MCF 10A (cell line): Measurements from ENCODE around the gene HSCB. TPM values are rescaled to one million over a fixed set of nuclear protein-coding genes. Genes with fewer than 3 reads are reported as not detected.

Experiments
- BruUV-seq: library from RNA; stranded (reverse); fragments of 400-500 nt; replicated peaks from 2 replicates; lab custom pipeline; 2021; lab: Mats Ljungman, UMichigan
- CTCF ChIA-PET: fragments of 300-600 bp; sonication (Branson Sonifier 250); formaldehyde crosslinking; extraction: SDS; loops from one replicate; lab custom pipeline; 2021; ENCODE audit warnings: antibody characterized with exemption, inconsistent platforms; lab: Yijun Ruan, JAX
- POLR2A ChIA-PET: fragments of 300-600, 350-650 bp; sonication (Branson Sonifier 250); formaldehyde crosslinking; extraction: SDS; loops from one replicate; lab custom pipeline; 2020; ENCODE audit warnings: antibody characterized with exemption, inconsistent platforms; lab: Yijun Ruan, JAX
- DNase-seq: peaks from one replicate; pipeline ENCODE4 v3.0.0-alpha.2; 2018; ENCODE audit not compliant: unreplicated experiment
- H3K27ac Mint-ChIP-seq: one replicate; pipeline ENCODE4 v1.8.0; 2022; ENCODE audit warnings: mild to moderate bottlenecking, low read depth, mixed read lengths; ENCODE audit not compliant: unreplicated experiment
- H3K27me3 Mint-ChIP-seq: one replicate; pipeline ENCODE4 v1.8.0; 2022; ENCODE audit warnings: mixed read lengths; ENCODE audit not compliant: insufficient read depth, unreplicated experiment
- H3K36me3 Mint-ChIP-seq: one replicate; pipeline ENCODE4 v1.8.0; 2022; ENCODE audit warnings: mild to moderate bottlenecking, moderate library complexity, mixed read lengths; ENCODE audit not compliant: insufficient read depth, unreplicated experiment
- H3K4me1 Mint-ChIP-seq: one replicate; pipeline ENCODE4 v1.8.0; 2022; ENCODE audit warnings: mixed read lengths; ENCODE audit not compliant: insufficient read depth, unreplicated experiment
- H3K4me3 Mint-ChIP-seq: one replicate; pipeline ENCODE4 v1.8.0; 2022; ENCODE audit warnings: mild to moderate bottlenecking, moderate library complexity, mixed read lengths; ENCODE audit not compliant: unreplicated experiment
- H3K9me3 Mint-ChIP-seq: one replicate; pipeline ENCODE4 v1.8.0; 2022; ENCODE audit warnings: mixed read lengths; ENCODE audit not compliant: unreplicated experiment
- intact Hi-C: fragments of 100-400 bp; cut with micrococcal nuclease; formaldehyde crosslinking; loops from 2 replicates; pipeline ENCODE4 v1.14.1; 2022
- total RNA-seq: library from RNA; stranded (reverse); gene quantifications from 2 replicates; pipeline ENCODE4 v1.2.3, GENCODE V29; 2022
- TF ChIP-seq, protein P1 (sequence below): fragments of 200-600 bp; IDR thresholded peaks from one replicate; pipeline ENCODE4 v1.8.0; 2022; ENCODE audit warnings: antibody characterized with exemption, mild to moderate bottlenecking; ENCODE audit not compliant: unreplicated experiment

The HSCB gene
- total RNA-seq, 1 experiment from 2014 or later = 19.3 TPM

DNA sequence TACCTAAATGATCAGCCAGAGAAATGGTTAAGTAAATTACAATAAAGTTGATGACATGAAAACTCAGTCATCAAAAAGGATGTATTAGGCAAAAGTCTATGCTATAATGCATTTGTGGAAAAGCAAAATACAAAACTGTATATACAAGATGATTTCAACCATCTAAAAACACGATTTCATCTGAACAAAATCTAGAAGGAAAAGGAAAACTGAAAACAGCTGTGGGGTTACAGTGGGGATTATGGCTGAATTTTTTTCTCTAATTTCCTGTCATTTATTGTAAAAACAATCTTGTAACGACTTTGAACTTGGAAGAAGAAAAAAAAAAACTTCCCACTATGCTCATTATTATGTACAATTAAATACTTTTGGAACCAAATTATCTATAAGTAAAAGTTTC lies 30.5 kb upstream of the HSCB start:
- CTCF ChIA-PET = no interaction called here
- Mint-ChIP-seq H3K4me1 (peaks cover 29% of the 10 kb centered on the region), H3K4me3 (no peak overlapping the region), H3K36me3 (peaks cover 20% of the 10 kb centered on the region), H3K27ac (peak overlapping the region; percentile 91), H3K9me3 (no peaks in the 10 kb centered on the region), H3K27me3 (no peaks in the 10 kb centered on the region)
- BruUV-seq = no TSS peak
- DNase-seq = no peak
- POLR2A ChIA-PET = interaction anchor here (0.6 to 4.6 kb wide), 6 partner anchors 18 to 111 kb away, joined by 3 to 24 read pairs (median 4); partner anchors contain the start of genes CCDC117, CHEK2, HSCB and XBP1
- intact Hi-C loops = no loop called here
- TF ChIP-seq, protein P1, sequence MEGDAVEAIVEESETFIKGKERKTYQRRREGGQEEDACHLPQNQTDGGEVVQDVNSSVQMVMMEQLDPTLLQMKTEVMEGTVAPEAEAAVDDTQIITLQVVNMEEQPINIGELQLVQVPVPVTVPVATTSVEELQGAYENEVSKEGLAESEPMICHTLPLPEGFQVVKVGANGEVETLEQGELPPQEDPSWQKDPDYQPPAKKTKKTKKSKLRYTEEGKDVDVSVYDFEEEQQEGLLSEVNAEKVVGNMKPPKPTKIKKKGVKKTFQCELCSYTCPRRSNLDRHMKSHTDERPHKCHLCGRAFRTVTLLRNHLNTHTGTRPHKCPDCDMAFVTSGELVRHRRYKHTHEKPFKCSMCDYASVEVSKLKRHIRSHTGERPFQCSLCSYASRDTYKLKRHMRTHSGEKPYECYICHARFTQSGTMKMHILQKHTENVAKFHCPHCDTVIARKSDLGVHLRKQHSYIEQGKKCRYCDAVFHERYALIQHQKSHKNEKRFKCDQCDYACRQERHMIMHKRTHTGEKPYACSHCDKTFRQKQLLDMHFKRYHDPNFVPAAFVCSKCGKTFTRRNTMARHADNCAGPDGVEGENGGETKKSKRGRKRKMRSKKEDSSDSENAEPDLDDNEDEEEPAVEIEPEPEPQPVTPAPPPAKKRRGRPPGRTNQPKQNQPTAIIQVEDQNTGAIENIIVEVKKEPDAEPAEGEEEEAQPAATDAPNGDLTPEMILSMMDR = no peak

DNA sequence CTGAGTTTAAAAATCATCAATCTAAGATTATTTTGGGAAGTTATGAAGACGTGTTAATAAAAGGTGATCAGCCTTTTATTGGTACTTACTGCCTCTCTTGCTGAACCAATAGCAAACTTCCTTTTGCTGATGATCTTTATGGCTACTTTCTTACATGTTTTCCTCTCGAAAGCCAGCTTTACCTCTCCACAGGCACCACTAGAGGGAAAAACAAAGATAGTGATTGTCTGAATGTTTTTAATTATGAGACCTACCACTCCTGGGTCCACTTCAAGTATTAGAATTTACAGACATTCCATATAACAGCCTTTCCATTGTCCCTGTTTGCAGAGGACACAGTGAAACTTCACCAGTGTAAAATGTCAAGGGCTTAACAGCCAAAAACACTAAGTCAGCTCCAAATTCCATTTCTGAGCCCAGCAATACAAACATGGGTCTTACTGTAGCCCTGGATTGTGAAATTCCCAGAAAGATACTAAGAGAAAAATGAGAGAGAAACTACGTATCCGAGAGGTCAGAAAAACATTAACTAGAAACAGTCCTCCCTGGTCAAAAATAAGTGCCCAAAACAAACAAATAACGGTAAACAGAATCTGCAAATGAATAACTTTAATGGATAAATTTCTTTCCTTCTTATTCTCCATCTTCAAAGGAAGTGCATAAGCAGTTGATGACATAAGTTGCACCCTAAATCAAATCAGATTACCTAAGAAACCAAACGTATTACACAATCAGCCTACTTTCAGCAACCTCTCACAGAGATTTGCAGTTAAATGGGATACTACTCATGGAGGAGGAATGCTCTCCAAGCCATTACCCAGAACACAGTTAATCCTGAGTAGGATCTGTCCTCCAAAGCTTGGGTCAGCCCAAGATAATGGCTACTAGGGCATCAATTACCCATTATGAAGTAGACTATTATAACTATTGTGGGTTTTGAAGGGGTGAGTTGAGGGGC lies 29.7 kb upstream of the HSCB start:
- no TSS peak for BruUV-seq

DNA sequence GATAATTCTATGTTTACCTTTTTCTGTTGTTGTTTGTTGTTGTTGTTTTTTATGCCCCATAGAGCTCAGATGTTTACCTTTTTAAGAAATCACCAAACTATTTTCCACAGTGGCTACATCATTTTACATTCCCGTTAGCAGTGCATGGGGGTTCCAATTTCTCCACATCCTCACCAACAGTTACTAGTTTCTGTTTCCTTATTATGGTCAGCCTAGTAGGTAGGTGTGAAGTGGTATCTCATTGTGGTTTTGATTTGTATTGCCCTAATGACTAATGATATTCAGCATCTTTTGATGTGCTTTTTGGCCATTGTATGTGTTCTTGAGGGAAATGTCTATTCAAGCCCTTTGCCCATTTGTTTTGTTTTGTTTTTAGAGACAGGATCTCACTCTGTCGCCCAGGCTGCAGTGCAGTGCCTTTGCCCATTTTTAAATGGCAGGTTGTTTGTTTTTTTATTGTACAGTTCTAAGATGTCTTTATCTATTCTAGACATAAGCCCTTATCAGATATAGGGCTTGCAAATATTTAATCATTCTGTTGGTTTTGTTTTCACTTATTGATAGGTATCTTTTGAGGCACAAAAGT lies 27.7 kb upstream of the HSCB start:
- peak overlapping the region; percentile 23 for H3K27ac Mint-ChIP-seq
- no peak for DNase-seq
- intact Hi-C loops = no loop called here
- POLR2A ChIA-PET = interaction anchor here (0.9 to 1.2 kb wide), 2 partner anchors 9 to 87 kb away, joined by 3 to 5 read pairs; partner anchors contain the start of gene XBP1
- H3K4me1 Mint-ChIP-seq = peaks cover 29% of the 10 kb centered on the region
- no peak overlapping the region for H3K4me3 Mint-ChIP-seq
- TF ChIP-seq, protein P1 = no peak
- peaks cover 25% of the 10 kb centered on the region for H3K36me3 Mint-ChIP-seq
- no TSS peak for BruUV-seq
- CTCF ChIA-PET = interaction anchor here (0.8 to 1.1 kb wide), 2 partner anchors 16 to 19 kb away, joined by 3 read pairs; no protein-coding TSS in a partner anchor
- no peaks in the 10 kb centered on the region for H3K9me3 Mint-ChIP-seq
- H3K27me3 Mint-ChIP-seq = no peaks in the 10 kb centered on the region

More for the DNA sequence above, 29.7 kb upstream of the HSCB start:
- H3K36me3 Mint-ChIP-seq = peaks cover 20% of the 10 kb centered on the region
- TF ChIP-seq, protein P1 = no peak
- POLR2A ChIA-PET = interaction anchor here (0.6 to 4.6 kb wide), 9 partner anchors 9 to 111 kb away, joined by 3 to 24 read pairs (median 3); partner anchors contain the start of genes CCDC117, CHEK2, HSCB and XBP1
- peak overlapping the region; percentile 91 for H3K27ac Mint-ChIP-seq
- H3K4me1 Mint-ChIP-seq = peaks cover 29% of the 10 kb centered on the region
- no peaks in the 10 kb centered on the region for H3K27me3 Mint-ChIP-seq
- H3K9me3 Mint-ChIP-seq = no peaks in the 10 kb centered on the region
- peak overlapping the region; percentile 55 for H3K4me3 Mint-ChIP-seq
- peak; percentile 88 for DNase-seq
- intact Hi-C loops = loop anchor here (2.0 kb wide), 2 partner anchors 31 to 61 kb away; partner anchors contain the start of genes CCDC117 and HSCB
- CTCF ChIA-PET = interaction anchor here (0.5 kb wide), 1 partner anchor 80 kb away, joined by 3 read pairs; no protein-coding TSS in a partner anchor
